ENCODE results near the gene SIL1. TPM values are rescaled to one million over a fixed set of nuclear protein-coding genes. Genes with fewer than 3 reads are reported as not detected.

SIL1 gene
- total RNA-seq, 1 experiment from 2014 or later = 10.7 TPM

- TF ChIP-seq ZNF263 (CRISPR knock-in tag; IDR thresholded peaks at IDR 0.05; ENCODE audit: low read depth) (no peak), HMGXB4 (CRISPR knock-in tag; IDR thresholded peaks at IDR 0.05) (no peak), STAT6 (CRISPR knock-in tag; conservative IDR thresholded peaks at IDR 0.05; ENCODE audit: low read depth) (no peak), CREM (CRISPR knock-in tag; IDR thresholded peaks at IDR 0.05) (no peak)
Observed at GRCh38 chr5:139151902-139152301, 46.3 kb downstream of the SIL1 start (continued).

GRCh38 chr5:139150367-139150999 is 47.7 kb downstream of the SIL1 start:
- CTCF ChIA-PET = no interaction called here
- POLR2A ChIA-PET = no interaction called here
- H3K27me3 Mint-ChIP-seq (ENCODE audit: low read depth) = no peaks in the 10 kb centered on the region
- no peak overlapping the region for H3K27ac Mint-ChIP-seq
- ATAC-seq (no peak), DNase-seq (ENCODE audit: low spot score) (no peak)
- H3K36me3 Mint-ChIP-seq = no peaks in the 10 kb centered on the region
- H3K4me3 Mint-ChIP-seq = no peak overlapping the region
- peaks cover 10% of the 10 kb centered on the region for H3K4me1 Mint-ChIP-seq
- no peaks in the 10 kb centered on the region for H3K9me3 Mint-ChIP-seq
- TF ChIP-seq HMGA2 (CRISPR knock-in tag; IDR thresholded peaks at IDR 0.05) = no peak
- no peak for TF ChIP-seq IRF1 (CRISPR knock-in tag; IDR thresholded peaks at IDR 0.05)
- TF ChIP-seq, protein P1, sequence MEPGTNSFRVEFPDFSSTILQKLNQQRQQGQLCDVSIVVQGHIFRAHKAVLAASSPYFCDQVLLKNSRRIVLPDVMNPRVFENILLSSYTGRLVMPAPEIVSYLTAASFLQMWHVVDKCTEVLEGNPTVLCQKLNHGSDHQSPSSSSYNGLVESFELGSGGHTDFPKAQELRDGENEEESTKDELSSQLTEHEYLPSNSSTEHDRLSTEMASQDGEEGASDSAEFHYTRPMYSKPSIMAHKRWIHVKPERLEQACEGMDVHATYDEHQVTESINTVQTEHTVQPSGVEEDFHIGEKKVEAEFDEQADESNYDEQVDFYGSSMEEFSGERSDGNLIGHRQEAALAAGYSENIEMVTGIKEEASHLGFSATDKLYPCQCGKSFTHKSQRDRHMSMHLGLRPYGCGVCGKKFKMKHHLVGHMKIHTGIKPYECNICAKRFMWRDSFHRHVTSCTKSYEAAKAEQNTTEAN (CRISPR knock-in tag; IDR thresholded peaks at IDR 0.05) = no peak
- TF ChIP-seq CBFB (CRISPR knock-in tag; IDR thresholded peaks at IDR 0.05; ENCODE audit: low read depth) = no peak
- no peak for TF ChIP-seq TEAD4 (CRISPR knock-in tag; IDR thresholded peaks at IDR 0.05)
- no peak for TF ChIP-seq SP1 (CRISPR knock-in tag; conservative IDR thresholded peaks at IDR 0.05)
- TF ChIP-seq, protein P2, sequence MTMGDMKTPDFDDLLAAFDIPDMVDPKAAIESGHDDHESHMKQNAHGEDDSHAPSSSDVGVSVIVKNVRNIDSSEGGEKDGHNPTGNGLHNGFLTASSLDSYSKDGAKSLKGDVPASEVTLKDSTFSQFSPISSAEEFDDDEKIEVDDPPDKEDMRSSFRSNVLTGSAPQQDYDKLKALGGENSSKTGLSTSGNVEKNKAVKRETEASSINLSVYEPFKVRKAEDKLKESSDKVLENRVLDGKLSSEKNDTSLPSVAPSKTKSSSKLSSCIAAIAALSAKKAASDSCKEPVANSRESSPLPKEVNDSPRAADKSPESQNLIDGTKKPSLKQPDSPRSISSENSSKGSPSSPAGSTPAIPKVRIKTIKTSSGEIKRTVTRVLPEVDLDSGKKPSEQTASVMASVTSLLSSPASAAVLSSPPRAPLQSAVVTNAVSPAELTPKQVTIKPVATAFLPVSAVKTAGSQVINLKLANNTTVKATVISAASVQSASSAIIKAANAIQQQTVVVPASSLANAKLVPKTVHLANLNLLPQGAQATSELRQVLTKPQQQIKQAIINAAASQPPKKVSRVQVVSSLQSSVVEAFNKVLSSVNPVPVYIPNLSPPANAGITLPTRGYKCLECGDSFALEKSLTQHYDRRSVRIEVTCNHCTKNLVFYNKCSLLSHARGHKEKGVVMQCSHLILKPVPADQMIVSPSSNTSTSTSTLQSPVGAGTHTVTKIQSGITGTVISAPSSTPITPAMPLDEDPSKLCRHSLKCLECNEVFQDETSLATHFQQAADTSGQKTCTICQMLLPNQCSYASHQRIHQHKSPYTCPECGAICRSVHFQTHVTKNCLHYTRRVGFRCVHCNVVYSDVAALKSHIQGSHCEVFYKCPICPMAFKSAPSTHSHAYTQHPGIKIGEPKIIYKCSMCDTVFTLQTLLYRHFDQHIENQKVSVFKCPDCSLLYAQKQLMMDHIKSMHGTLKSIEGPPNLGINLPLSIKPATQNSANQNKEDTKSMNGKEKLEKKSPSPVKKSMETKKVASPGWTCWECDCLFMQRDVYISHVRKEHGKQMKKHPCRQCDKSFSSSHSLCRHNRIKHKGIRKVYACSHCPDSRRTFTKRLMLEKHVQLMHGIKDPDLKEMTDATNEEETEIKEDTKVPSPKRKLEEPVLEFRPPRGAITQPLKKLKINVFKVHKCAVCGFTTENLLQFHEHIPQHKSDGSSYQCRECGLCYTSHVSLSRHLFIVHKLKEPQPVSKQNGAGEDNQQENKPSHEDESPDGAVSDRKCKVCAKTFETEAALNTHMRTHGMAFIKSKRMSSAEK (CRISPR knock-in tag; IDR thresholded peaks at IDR 0.05; ENCODE audit: borderline replicate concordance) = no peak
- TF ChIP-seq NFATC4 (CRISPR knock-in tag; IDR thresholded peaks at IDR 0.05) = no peak
- TF ChIP-seq ATF1 (CRISPR knock-in tag; IDR thresholded peaks at IDR 0.05) = no peak
- TF ChIP-seq, protein P3, sequence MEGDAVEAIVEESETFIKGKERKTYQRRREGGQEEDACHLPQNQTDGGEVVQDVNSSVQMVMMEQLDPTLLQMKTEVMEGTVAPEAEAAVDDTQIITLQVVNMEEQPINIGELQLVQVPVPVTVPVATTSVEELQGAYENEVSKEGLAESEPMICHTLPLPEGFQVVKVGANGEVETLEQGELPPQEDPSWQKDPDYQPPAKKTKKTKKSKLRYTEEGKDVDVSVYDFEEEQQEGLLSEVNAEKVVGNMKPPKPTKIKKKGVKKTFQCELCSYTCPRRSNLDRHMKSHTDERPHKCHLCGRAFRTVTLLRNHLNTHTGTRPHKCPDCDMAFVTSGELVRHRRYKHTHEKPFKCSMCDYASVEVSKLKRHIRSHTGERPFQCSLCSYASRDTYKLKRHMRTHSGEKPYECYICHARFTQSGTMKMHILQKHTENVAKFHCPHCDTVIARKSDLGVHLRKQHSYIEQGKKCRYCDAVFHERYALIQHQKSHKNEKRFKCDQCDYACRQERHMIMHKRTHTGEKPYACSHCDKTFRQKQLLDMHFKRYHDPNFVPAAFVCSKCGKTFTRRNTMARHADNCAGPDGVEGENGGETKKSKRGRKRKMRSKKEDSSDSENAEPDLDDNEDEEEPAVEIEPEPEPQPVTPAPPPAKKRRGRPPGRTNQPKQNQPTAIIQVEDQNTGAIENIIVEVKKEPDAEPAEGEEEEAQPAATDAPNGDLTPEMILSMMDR (IDR thresholded peaks at IDR 0.05) = no peak
- no peak for TF ChIP-seq JAZF1 (CRISPR knock-in tag; IDR thresholded peaks at IDR 0.05)
- TF ChIP-seq MAX (CRISPR knock-in tag; IDR thresholded peaks at IDR 0.05) = no peak
- no peak for TF ChIP-seq E2F5 (CRISPR knock-in tag; IDR thresholded peaks at IDR 0.05)
- no peak for TF ChIP-seq GTF2I (CRISPR knock-in tag; conservative IDR thresholded peaks at IDR 0.05)
- no peak for TF ChIP-seq ZNF396 (CRISPR knock-in tag; IDR thresholded peaks at IDR 0.05; ENCODE audit: borderline replicate concordance)
- no peak for TF ChIP-seq FOXJ3 (CRISPR knock-in tag; IDR thresholded peaks at IDR 0.05; ENCODE audit: borderline replicate concordance)

All from WTC11 (cell line).